Measurements from ENCODE around the gene WTAP.
"Not testable (repeated sequence)": the region's sequence is repeated elsewhere in the genome, so short reads cannot be mapped to it uniquely, and the experiment has no call there.

Gene WTAP

DNA sequence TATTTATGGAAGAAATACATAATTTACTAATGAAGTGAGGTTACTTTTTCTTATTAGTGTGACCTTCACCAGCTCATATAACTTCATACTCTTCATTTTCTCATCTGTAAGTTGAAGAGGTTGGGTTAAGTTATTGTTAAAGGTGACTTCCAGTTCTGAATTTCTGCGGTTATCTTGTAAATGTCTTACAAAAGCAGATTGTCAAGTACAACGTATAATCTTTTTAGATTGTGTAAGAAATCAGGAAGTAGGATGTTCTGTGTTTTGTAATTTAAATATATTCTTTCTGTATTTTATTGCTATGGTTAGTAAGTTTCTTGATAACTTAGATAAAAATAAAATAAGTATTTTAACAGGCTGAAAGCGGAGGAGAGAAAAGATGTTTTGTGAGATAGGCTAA, 12.0 kb downstream of the WTAP start:
- H3K9me3 ChIP-seq (ENCODE audit: control insufficient read depth, insufficient read depth, low read length): no peaks in the 10 kb centered on the region
- H3K27me3 ChIP-seq (ENCODE audit: control insufficient read depth, insufficient read depth, low read length): no peaks in the 10 kb centered on the region
- H3K9ac ChIP-seq (ENCODE audit: low read depth, low read length): no peak overlapping the region
- no peak overlapping the region for H3K4me3 ChIP-seq (ENCODE audit: low read depth, low read length)
- H3K36me3 ChIP-seq (ENCODE audit: control insufficient read depth, insufficient read depth, low read length): peaks cover 15% of the 10 kb centered on the region
- no peaks in the 10 kb centered on the region for H3K4me1 ChIP-seq (ENCODE audit: control insufficient read depth, insufficient read depth, low read length)

DNA sequence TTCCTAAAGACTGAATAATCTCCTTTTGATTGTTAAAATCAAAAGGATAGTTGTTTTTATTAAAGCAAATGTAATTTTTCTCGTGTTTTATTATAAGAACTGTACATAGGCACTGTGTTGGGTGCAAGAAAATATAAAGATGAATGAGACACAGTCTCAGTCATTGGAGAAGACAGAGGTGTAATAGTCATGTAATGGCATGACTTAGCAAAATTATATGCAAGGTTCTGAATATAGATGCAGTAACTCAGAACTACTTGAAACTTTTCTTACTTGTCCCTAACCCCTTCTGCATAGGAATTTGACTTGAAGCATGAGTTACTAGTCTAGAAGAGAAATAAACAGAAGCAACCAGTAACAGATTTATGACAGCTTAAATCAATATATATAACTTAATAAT, 14.9 kb downstream of the WTAP start:
- Histone ChIP-seq H3K36me3 (ENCODE audit: control insufficient read depth, insufficient read depth, low read length) (peaks cover 19% of the 10 kb centered on the region), H3K27me3 (ENCODE audit: control insufficient read depth, insufficient read depth, low read length) (no peaks in the 10 kb centered on the region), H3K4me1 (ENCODE audit: control insufficient read depth, insufficient read depth, low read length) (no peaks in the 10 kb centered on the region), H3K9ac (ENCODE audit: low read depth, low read length) (no peak overlapping the region), H3K9me3 (ENCODE audit: control insufficient read depth, insufficient read depth, low read length) (no peaks in the 10 kb centered on the region), H3K4me3 (ENCODE audit: low read depth, low read length) (no peak overlapping the region)

DNA sequence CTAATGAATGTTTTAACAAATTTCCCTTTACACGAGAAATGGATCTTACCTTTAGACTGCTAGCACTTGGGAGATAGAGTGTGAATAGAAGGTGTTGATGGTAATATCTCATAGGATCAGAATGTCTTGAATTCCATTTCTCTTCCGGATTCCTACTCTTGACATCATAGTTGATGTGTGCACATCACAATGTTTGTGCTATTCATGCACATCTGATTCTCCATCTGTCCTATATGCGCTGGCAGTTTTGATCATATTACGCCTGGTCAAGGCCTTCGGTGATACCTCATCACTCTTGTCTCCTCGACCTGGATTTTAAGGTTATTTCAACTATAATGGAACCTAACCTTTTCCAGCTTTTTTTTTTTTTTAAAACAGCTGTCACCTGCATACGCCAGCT, 17.8 kb downstream of the WTAP start:
- H3K27me3 ChIP-seq (ENCODE audit: control insufficient read depth, insufficient read depth, low read length): no peaks in the 10 kb centered on the region
- H3K4me1 ChIP-seq (ENCODE audit: control insufficient read depth, insufficient read depth, low read length): no peaks in the 10 kb centered on the region
- H3K9me3 ChIP-seq (ENCODE audit: control insufficient read depth, insufficient read depth, low read length): no peaks in the 10 kb centered on the region
- H3K4me3 ChIP-seq (ENCODE audit: low read depth, low read length): no peak overlapping the region
- H3K9ac ChIP-seq (ENCODE audit: low read depth, low read length): no peak overlapping the region
- H3K36me3 ChIP-seq (ENCODE audit: control insufficient read depth, insufficient read depth, low read length): peaks cover 19% of the 10 kb centered on the region

DNA sequence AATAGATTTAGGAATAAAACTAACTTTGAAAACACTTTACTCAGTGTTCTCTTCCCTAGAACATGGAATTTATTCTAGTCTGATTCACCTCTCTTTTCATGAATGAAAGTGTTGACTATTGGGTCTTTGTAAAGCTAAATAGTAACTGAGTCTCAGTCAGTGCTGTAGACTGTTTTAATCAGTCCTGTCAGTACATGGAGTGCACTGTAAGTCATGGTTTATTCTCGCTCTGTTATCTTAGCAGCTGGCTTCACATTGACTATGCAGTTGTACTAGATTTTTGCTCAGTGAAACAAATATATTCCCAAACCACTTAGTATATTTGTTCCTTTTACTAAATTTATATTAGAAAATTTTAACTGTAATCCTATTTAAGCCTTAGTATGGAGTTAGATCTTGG, 19.5 kb downstream of the WTAP start:
- H3K9me3 ChIP-seq (ENCODE audit: control insufficient read depth, insufficient read depth, low read length): no peaks in the 10 kb centered on the region
- H3K27me3 ChIP-seq (ENCODE audit: control insufficient read depth, insufficient read depth, low read length): no peaks in the 10 kb centered on the region
- no peaks in the 10 kb centered on the region for H3K4me1 ChIP-seq (ENCODE audit: control insufficient read depth, insufficient read depth, low read length)
- H3K4me3 ChIP-seq (ENCODE audit: low read depth, low read length): no peak overlapping the region
- H3K9ac ChIP-seq (ENCODE audit: low read depth, low read length): no peak overlapping the region
- peaks cover 13% of the 10 kb centered on the region for H3K36me3 ChIP-seq (ENCODE audit: control insufficient read depth, insufficient read depth, low read length)

DNA sequence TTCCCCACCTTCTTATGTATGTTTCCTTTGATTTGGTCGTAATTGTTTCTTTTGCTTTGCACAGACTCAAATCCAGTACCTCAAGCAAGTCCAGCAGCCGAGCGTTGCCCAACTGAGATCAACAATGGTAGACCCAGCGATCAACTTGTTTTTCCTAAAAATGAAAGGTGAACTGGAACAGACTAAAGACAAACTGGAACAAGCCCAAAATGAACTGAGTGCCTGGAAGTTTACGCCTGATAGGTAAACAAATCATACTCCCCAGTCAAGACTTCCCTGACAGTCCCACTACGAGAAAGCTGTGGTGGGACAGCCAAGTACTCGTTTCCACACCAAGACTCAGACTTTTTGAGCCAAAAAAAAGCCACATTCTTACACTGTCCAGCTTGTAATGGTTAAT, 20.8 kb downstream of the WTAP start:
- not testable (repeated sequence) for H3K4me3 ChIP-seq (ENCODE audit: low read depth, low read length); H3K27me3 ChIP-seq (ENCODE audit: control insufficient read depth, insufficient read depth, low read length); H3K9ac ChIP-seq (ENCODE audit: low read depth, low read length); H3K9me3 ChIP-seq (ENCODE audit: control insufficient read depth, insufficient read depth, low read length); H3K36me3 ChIP-seq (ENCODE audit: control insufficient read depth, insufficient read depth, low read length); H3K4me1 ChIP-seq (ENCODE audit: control insufficient read depth, insufficient read depth, low read length)

DNA sequence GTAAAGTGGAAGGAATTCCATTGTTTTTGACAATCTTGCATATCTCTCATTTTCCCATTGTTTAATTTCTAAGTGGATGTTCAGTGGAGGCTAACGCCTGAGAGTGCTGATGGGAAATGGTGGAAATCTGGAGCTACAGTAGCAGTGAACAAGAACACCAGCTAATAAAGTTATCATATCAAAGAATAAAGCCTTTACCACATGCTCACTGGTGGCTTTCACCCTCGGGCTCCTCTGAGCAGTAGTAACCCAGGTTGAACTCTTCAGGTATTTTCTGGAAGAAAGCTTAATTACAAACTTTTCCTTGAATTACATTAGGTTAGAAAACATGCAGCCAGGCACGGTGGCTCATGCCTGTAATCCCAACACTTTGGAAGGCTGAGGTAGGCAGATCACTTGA, 24.1 kb downstream of the WTAP start:
- H3K27me3 ChIP-seq (ENCODE audit: control insufficient read depth, insufficient read depth, low read length): no peaks in the 10 kb centered on the region
- no peak overlapping the region for H3K9ac ChIP-seq (ENCODE audit: low read depth, low read length)
- H3K9me3 ChIP-seq (ENCODE audit: control insufficient read depth, insufficient read depth, low read length): no peaks in the 10 kb centered on the region
- peaks cover 13% of the 10 kb centered on the region for H3K36me3 ChIP-seq (ENCODE audit: control insufficient read depth, insufficient read depth, low read length)
- H3K4me1 ChIP-seq (ENCODE audit: control insufficient read depth, insufficient read depth, low read length): no peaks in the 10 kb centered on the region
- no peak overlapping the region for H3K4me3 ChIP-seq (ENCODE audit: low read depth, low read length)

DNA sequence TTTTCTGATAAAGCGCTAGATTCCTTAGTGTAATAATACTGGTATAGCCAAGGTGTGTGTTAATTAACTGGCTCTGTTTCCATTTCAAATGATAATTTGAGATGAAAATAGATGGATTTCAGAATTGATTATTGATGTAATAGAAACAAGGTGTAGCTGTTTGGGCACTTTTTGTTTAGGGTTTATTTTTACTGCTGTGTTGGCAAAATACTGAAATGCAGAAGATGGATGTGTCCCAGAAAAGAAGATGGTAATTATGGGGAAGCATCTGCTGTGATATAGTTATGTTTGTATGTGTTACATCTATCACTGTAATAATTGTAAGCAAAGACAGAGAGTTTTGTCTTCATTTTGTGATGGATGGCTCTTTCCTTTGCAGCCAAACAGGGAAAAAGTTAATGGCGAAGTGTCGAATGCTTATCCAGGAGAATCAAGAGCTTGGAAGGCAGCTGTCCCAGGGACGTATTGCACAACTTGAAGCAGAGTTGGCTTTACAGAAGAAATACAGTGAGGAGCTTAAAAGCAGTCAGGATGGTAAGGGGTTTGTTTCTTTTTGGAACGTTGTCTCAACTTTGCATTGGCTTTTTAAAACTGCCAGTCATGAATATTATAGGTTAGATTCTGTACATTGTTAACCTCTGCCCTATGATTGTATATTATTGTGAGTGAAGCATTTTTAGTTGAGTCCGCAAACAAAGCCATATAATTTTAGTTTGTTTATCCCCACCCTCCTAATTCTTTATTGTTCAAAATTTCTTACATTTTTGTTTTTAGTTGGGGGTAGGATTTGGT, 26.0 kb downstream of the WTAP start:
- H3K27me3 ChIP-seq (ENCODE audit: control insufficient read depth, insufficient read depth, low read length): no peaks in the 10 kb centered on the region
- H3K9ac ChIP-seq (ENCODE audit: low read depth, low read length): no peak overlapping the region
- H3K36me3 ChIP-seq (ENCODE audit: control insufficient read depth, insufficient read depth, low read length): peaks cover 13% of the 10 kb centered on the region

DNA sequence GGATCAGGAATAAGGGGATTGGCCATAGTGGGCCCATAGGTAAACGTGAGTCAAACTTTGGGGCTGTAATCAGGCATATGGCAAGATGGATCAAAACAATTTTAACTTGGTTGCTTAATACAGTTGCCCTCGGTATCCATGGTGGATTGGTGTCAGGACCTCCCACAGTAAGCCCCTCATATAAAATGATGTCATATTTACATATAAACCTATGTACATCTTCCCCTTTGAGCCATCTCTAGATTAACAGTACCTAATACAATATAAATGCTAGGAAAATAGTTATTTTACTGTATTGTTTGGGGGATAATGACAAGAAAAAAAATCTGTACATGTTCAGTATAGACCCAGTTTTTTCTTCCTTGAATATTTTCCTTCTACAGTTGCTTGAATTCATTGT, 27.1 kb downstream of the WTAP start:
- Histone ChIP-seq H3K9ac (ENCODE audit: low read depth, low read length) (no peak overlapping the region), H3K4me3 (ENCODE audit: low read depth, low read length) (no peak overlapping the region), H3K36me3 (ENCODE audit: control insufficient read depth, insufficient read depth, low read length) (peaks cover 13% of the 10 kb centered on the region), H3K9me3 (ENCODE audit: control insufficient read depth, insufficient read depth, low read length) (no peaks in the 10 kb centered on the region), H3K27me3 (ENCODE audit: control insufficient read depth, insufficient read depth, low read length) (no peaks in the 10 kb centered on the region), H3K4me1 (ENCODE audit: control insufficient read depth, insufficient read depth, low read length) (no peaks in the 10 kb centered on the region)

More for the DNA sequence above, 26.0 kb downstream of the WTAP start:
- no peaks in the 10 kb centered on the region for H3K4me1 ChIP-seq (ENCODE audit: control insufficient read depth, insufficient read depth, low read length)
- H3K9me3 ChIP-seq (ENCODE audit: control insufficient read depth, insufficient read depth, low read length): no peaks in the 10 kb centered on the region
- H3K4me3 ChIP-seq (ENCODE audit: low read depth, low read length): no peak overlapping the region

DNA sequence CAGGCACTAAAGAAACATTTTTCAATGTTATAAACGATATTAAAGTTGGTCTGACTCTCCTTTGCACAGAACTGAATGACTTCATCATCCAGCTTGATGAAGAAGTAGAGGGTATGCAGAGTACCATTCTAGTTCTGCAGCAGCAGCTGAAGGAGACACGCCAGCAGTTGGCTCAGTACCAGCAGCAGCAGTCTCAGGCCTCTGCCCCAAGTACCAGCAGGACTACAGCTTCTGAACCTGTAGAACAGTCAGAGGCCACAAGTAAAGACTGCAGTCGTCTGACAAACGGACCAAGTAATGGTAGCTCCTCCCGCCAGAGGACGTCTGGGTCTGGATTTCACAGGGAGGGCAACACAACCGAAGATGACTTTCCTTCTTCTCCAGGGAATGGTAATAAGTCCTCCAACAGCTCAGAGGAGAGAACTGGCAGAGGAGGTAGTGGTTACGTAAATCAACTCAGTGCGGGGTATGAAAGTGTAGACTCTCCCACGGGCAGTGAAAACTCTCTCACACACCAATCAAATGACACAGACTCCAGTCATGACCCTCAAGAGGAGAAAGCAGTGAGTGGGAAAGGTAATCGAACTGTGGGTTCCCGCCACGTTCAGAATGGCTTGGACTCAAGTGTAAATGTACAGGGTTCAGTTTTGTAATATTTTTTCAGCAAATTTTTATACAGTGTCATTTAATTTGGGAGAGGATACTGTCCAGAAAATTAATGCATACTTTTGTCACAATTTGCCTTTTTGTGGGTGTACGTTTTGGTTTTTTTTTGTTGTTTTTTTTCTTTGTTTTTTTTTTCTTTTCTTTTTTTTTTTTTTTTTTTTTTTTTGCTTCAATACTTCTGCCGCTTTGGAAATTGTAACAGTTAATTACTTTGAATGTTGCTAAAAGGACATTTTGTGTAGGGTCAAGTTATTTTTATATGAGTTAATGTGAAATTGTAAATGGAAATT, 27.9 kb downstream of the WTAP start:
- Histone ChIP-seq H3K4me3 (ENCODE audit: low read depth, low read length) (no peak overlapping the region), H3K27me3 (ENCODE audit: control insufficient read depth, insufficient read depth, low read length) (no peaks in the 10 kb centered on the region), H3K9me3 (ENCODE audit: control insufficient read depth, insufficient read depth, low read length) (no peaks in the 10 kb centered on the region), H3K4me1 (ENCODE audit: control insufficient read depth, insufficient read depth, low read length) (peaks cover 3% of the 10 kb centered on the region), H3K9ac (ENCODE audit: low read depth, low read length) (no peak overlapping the region), H3K36me3 (ENCODE audit: control insufficient read depth, insufficient read depth, low read length) (peaks cover 13% of the 10 kb centered on the region)

DNA sequence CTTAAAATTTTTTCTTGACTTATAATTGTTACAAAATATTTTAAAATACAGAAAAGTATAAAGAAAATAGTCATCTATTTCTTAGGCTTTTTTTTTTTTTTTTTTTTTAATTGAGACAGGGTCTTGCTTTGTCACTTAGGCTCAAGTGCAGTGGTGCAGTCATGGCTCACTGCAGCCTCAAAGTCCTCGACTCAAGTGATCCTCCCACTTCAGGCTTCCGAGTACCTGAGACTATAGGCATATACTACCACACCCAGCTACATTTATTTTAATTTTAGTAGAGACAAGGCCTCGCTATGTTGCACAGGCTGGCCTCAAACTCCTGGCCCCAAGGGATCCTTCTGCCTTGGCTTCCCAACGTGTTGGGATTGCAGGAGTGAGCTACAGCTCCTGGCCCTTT, 29.2 kb downstream of the WTAP start:
- H3K4me3 ChIP-seq (ENCODE audit: low read depth, low read length): no peak overlapping the region
- peaks cover 13% of the 10 kb centered on the region for H3K36me3 ChIP-seq (ENCODE audit: control insufficient read depth, insufficient read depth, low read length)

DNA sequence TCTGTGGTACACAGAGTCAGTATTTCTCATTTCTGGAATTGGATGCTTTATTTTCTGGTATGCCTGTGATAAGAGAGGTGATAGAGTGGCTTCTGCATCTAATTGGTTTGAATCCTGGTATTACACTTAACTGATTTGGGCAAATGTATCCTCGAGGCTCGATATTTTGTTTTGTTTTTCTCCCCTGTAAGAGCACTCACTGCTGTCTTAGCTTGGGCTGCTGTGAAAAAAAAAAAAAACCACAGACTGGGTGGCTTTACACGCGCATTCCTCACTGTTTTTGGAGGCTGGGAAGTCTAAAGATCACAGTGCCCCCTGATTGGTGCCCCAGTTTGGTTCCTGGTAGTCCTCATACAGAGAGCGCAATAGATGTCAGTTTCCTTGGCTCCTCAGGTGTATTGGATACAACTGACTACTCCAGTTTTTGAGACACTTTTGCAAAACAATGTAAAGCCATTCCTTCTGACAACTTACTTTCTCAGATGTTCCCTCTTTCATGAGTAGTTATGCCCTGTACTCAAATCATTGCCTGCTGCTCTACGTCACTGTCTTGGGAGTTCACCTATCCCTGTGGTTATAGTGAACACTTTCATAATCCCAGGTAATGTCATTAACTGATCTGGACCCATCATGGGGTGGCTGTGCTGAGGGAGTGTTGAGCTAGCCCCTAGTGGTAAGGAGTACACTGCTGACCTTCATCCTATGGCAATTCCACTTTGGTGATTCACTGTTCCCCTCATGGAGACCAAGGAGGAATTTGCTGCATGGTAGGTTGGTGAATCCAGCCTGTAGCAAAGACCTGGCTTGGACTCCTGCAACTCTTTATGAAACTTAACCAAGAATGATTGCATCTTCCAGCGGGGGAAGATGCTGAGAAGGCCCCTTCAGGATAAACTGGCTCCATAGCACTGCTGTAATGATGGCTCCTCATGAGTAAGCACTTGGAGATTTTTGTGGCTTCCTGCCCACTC, 31.0 kb downstream of the WTAP start:
- no peak overlapping the region for H3K4me3 ChIP-seq (ENCODE audit: low read depth, low read length)
- peaks cover 13% of the 10 kb centered on the region for H3K36me3 ChIP-seq (ENCODE audit: control insufficient read depth, insufficient read depth, low read length)
- H3K9me3 ChIP-seq (ENCODE audit: control insufficient read depth, insufficient read depth, low read length): no peaks in the 10 kb centered on the region
- H3K4me1 ChIP-seq (ENCODE audit: control insufficient read depth, insufficient read depth, low read length): peaks cover 8% of the 10 kb centered on the region
- no peaks in the 10 kb centered on the region for H3K27me3 ChIP-seq (ENCODE audit: control insufficient read depth, insufficient read depth, low read length)
- H3K9ac ChIP-seq (ENCODE audit: low read depth, low read length): no peak overlapping the region

More for the DNA sequence above, 29.2 kb downstream of the WTAP start:
- H3K27me3 ChIP-seq (ENCODE audit: control insufficient read depth, insufficient read depth, low read length): no peaks in the 10 kb centered on the region
- H3K4me1 ChIP-seq (ENCODE audit: control insufficient read depth, insufficient read depth, low read length): peaks cover 8% of the 10 kb centered on the region
- H3K9ac ChIP-seq (ENCODE audit: low read depth, low read length): no peak overlapping the region
- H3K9me3 ChIP-seq (ENCODE audit: control insufficient read depth, insufficient read depth, low read length): no peaks in the 10 kb centered on the region

Measured in iPS-15b (cell line).